Activated CD4-positive, alpha-beta T cell treated with anti-CD3 and anti-CD28 coated beads, Interleukin-2, amount 50 U/mL, for 4 hours (primary cell): ENCODE measurements around the gene AFF4.
"Not testable (repeated sequence)": the region's sequence is repeated elsewhere in the genome, so short reads cannot be mapped to it uniquely, and the experiment has no call there.

Experiments
- DNase-seq, 2 experiments: peaks; one replicate each; pipeline ENCODE4 v3.0.0-alpha.2; 2020

AFF4 gene, protein sequence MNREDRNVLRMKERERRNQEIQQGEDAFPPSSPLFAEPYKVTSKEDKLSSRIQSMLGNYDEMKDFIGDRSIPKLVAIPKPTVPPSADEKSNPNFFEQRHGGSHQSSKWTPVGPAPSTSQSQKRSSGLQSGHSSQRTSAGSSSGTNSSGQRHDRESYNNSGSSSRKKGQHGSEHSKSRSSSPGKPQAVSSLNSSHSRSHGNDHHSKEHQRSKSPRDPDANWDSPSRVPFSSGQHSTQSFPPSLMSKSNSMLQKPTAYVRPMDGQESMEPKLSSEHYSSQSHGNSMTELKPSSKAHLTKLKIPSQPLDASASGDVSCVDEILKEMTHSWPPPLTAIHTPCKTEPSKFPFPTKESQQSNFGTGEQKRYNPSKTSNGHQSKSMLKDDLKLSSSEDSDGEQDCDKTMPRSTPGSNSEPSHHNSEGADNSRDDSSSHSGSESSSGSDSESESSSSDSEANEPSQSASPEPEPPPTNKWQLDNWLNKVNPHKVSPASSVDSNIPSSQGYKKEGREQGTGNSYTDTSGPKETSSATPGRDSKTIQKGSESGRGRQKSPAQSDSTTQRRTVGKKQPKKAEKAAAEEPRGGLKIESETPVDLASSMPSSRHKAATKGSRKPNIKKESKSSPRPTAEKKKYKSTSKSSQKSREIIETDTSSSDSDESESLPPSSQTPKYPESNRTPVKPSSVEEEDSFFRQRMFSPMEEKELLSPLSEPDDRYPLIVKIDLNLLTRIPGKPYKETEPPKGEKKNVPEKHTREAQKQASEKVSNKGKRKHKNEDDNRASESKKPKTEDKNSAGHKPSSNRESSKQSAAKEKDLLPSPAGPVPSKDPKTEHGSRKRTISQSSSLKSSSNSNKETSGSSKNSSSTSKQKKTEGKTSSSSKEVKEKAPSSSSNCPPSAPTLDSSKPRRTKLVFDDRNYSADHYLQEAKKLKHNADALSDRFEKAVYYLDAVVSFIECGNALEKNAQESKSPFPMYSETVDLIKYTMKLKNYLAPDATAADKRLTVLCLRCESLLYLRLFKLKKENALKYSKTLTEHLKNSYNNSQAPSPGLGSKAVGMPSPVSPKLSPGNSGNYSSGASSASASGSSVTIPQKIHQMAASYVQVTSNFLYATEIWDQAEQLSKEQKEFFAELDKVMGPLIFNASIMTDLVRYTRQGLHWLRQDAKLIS

DNA sequence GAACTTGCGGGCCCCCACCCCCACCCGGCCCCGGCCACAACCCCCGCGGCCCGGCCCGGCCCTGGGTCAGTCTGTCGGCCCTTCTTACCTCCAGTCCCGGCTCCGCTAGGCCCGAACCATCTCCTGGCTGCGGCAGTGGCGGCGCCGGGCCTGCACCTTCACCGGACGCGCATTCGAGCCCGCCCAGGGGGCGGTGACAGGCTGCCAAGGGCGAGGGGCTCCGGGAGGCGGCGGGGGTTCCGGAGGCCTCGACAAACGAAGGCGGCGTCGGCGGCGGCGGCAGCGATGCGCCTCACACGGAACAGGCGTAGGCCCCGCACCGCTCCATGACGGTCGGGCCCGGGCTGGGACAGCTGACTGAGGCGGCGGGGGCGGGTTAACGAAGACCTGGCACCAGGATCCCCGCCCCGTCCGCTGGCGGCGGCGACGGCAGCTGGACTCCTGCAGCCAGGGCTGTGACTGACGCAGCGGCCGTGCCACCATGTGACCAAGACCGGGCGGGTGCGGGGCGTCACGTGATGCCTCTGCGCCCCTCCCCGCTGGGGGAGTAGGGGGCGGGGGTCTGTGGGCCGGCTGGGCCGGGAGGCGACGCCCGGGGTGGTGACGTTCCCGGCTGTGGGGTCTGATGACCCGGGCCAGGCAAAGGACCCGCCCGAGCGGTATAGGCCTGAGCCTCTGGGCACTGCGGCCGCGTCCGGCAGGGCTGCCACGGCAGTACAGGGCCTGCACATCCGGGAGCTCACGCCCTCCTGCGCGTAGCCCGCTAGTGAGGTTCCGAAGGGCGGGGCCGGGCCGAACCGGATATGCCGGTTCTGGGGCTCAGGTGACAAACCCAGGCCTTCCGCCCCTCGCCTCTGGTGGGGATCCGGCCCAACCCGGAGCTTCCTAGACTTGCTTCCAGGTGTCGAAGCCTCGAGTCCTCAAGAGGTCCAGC lies at the start of gene AFF4:
AFF4 (minus strand) TSS at position 464 of the 934 bp plus-strand sequence. CDS start 26,445 bp downstream, outside the sequence.
- peak; percentile 72 to 77 for DNase-seq

DNA sequence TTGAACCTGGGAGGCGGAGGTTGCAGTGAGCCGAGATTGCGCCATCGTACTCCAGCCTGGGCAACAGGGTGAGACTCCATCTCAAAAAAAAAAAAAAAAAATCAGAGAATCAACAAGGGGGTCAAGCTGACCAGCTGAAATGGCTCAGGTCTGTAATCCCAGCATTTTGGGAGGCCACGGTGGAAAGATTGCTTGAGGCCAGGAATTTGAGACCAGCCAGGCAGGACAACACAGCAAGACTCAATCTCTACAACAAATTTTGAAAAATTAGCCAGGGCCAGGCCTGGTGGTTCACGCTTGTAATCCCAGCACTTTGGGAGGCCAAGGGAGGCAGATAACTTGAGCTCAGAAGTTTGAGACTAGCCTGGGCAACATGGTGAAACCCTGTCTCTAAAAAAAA lies 45.0 kb upstream of the AFF4 start:
- not testable (repeated sequence) for DNase-seq

DNA sequence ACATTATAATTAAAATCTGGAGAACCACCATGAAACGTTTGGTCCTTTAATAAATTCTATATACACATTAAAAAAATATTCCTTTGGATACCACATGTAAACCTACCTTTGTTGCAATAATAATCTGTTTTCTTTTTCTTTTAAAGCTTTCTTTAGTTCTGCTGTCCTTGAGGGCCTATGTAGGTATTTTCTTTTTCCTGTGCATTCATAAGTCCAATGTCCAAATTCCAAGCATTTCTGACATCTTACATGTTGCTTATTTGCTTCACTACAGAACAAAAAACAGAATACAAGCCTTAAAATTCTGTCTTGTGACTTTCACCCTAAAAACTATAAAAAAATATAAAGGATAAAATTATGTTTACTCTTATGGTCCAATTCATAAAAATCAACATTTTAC lies 43.2 kb upstream of the AFF4 start:
- DNase-seq: no peak

DNA sequence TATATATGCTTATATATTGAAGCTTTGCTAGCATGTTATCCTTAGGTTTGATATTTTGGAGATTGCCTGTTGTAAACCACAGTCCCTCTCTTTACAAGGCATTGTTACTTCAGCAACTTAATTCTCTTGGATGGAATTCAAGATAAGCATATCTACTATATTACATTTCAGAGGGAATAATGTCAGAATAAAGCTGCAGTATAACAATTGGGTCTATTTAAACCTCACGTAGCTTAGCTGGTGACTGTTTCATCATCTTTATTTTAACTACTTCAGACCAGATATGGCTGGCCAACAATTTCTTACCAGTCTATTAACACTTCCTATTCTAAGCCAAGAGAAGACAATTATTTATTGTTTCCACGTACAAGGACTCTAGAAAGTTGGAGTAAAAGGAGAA lies 35.8 kb upstream of the AFF4 start:
- DNase-seq: no peak

DNA sequence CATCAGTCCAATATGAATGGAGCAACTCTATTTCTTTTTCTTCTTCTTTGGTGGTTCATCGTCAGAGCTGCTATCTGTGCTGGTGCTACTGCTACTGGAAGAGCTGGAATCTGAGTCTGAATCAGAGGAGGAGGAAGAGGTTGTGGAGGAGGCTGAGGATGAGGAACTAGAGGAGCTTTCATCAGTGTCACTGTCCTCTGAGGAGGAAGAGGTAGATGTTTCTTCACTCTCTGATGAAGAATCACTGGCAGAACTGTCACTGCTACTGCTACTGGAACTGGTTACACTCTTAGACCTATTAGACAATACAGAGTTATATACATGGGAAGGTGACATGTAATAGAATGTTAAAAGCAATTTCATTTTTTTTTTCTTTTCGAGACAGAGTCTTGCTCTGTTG lies 35.1 kb upstream of the AFF4 start:
- no peak for DNase-seq

DNA sequence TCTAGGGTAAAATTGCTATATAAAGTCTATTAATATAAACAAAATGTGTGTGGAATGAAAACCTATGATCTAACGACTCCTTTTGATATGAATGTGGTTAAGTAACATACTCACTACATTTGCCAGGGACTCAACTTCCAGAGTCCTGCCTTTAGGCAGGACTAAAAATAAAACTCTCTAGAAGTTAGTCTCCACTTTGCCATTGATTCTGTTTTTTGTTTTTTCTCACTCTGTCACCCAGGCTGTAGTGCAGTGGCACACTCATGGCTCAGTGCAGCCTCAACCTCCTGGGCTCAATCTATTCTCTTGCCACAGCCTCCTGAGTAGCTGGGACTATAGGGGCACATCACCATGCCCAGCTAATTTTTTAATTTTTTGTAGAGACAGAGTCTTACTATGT lies 32.9 kb upstream of the AFF4 start:
- no peak for DNase-seq

DNA sequence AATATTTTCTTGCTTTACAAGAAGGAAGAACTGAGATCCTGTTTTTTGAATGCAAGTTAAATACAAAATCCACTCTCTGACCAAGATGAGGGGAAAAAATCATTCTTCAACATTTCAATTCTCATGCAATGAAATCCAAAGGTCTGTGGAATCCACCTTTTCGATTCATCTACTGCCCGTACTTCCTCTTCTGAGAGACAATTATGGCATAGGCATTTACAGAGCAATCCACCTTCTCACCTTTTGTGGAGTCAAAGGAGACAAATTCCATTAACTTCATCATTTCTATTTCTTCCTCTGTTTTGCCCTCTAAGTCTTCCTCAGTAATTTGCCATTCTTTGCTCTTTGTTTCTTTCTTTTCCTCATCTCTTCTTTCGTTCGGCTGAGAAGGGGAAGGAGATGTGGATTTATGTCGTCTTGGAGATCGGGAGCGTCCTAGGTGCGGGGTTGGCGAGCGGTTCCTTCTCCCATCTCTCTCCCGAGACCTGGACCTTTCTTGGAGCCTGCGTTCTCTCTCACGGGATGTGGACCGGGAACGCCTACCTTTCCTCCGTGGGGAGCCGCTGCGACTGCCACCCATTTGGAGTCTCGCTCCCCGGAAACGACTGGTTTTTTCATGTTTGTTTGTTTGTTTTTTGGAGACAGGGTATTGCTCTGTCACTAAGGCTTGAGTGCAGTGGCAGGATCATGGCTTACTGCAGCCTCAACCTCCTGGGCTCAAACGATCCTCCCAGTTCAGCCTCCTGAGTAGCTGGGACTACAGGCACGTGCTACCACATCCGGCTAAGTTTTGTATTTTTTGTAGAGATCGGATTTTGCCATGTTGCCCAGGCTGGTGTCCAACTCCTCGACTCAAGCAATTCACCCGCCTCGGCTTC lies 24.3 kb upstream of the AFF4 start:
- no peak for DNase-seq

DNA sequence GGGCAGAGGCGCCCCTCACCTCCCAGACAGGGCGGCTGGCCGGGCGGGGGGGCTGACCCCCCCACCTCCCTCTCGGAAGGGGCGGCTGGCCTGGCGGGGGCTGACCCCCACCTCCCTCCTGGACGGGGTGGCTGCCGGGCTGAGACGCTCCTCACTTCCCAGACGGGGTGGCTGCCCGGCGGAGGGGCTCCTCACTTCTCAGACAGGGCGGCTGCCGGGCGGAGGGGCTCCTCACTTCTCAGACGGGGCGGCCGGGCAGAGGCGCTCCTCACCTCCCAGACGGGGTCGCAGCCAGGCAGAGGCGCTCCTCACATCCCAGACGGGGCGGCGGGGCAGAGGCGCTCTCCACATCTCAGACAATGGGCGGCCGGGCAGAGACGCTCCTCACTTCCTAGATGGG lies 19.5 kb upstream of the AFF4 start:
- not testable (repeated sequence) for DNase-seq

DNA sequence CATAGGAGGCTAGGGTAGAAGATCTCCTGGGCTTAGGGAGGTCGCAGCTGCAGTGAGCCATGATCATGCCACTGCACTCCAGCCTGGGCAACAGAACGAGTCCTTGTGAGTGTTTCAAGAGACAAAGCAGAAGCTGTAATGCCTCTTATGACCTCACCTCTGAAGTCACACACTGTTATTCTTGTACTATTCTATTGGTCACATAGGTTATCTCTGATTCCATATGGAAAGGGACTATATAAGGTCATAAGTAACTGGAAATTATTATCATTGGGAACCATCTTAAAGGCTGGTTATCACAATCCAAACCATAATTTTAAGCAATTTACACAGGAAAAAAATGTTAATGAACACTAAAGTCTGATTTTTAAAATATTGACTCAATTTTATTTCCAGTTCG lies 17.9 kb upstream of the AFF4 start:
- DNase-seq: no peak

DNA sequence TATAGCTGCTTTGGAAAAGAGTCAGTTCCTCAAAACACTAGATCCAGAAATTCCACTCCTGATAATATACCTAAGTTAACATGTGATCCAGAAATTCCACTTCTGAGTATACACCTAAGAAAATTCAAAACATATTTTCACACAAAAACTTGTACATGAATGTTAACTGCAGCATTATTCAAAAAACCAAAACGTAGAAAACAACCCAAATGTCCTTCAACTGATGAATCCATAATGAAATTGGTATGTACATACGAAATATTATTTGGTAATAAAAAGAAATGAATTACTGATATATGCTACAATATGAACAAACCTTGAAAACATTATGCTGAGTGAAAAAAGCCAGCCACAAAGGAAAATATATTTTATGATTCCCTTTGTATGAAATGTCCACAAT lies 16.5 kb upstream of the AFF4 start:
- no peak for DNase-seq

DNA sequence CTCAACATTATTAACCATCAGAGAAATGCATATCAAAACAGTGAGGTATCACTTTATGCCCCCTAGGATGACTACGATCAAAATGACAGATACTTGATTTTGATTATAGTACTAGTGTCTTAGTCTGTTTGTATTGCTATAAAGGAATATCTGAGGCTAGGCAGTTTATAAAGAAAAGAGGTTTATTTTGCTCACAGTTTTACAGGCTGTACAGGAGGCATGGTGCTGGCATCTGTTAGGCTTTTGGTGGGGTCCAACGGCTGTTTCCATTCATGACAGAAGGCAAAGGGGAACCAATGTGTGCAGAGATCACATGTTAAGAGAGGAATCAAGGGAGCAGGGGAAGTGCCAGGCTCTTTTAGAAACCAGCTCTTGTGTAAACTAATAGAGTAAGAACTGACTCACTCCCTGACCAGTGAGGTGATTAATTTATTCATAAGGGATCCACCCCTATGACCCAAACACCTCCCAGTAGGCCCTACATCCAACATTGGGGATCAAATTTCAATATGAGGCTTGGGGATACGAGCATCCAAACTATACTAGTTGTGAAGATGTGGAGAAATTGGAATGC lies 16.0 kb upstream of the AFF4 start:
- DNase-seq: no peak

DNA sequence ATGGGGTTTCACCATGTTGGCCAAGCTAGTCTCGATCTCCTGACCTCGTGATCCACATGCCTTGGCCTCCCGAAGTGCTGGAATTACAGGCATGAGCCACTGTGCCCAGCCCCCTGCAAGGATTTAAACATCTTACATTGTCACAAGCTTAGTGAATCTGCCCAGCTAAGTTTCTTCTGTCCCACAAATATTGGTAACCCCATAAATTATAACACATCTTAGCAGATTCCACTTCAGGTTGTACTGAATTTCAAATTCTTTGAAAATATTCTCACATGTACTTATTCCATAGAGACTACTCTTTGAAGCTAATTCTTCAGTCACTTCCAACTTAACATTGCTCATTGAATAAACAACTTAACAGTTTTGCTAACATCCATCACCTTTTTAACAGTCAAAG lies 13.4 kb upstream of the AFF4 start:
- no peak for DNase-seq

DNA sequence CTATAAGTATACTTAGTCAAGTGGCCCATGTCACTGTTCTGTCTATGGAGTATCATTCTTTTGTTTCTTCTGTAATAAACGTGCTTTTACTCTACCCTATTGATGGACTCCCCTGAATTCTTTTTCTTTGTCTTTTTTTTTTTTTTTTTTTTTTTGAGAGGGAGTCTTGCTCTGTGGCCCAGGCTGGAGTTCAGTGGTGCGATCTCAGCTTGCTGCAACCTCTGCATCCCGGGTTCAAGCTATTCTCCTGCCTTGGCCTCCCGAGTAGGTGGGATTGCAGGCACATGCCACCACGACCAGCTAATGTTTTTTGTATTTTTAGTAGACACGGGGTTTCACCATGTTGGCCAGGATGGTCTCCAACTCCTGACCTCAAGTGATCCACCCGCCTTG lies 9.0 kb upstream of the AFF4 start:
- not testable (repeated sequence) for DNase-seq

DNA sequence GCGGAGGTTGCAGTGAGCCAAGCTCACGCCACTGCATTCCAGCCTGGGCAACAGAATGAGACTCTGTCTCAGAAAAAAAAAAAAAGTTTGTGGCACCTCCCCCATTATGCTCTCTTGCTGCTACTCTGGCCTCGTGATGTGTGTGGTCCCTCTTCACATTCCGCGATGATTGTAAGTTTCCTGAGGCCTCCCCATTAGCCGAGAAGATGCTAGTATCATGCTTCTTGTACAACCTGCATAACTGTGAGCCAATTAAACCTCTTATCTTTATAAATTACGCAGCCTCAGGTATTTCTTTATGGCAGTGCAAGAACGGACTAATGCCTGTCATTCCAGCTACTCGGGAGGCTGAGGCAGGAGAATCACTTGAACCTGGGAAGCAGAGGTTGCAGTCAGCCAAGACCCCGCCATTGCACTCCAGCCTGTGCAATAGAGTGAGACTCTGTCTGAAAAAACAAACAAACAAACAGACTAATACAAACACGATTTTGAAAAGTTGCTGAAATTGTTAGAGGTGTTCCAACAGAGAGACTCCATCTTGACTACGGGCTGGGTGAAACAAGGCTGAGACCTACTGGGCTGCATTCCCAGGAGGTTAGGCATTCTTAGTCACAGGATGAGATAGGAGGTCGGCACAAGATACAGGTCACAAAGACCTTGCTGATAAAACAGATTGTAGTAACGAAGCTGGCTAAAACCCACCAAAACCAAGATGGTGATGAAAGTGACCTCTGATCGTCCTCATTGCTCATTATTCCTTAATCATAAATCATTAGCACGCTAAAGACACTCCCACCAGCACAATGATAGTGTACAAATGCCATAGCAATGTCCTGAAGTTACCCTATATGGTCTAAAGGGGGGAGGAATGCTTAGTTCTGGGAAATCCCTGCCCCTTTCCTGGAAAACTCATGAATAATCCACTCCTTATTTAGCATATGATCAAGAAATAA lies 8.3 kb upstream of the AFF4 start:
- no peak for DNase-seq

DNA sequence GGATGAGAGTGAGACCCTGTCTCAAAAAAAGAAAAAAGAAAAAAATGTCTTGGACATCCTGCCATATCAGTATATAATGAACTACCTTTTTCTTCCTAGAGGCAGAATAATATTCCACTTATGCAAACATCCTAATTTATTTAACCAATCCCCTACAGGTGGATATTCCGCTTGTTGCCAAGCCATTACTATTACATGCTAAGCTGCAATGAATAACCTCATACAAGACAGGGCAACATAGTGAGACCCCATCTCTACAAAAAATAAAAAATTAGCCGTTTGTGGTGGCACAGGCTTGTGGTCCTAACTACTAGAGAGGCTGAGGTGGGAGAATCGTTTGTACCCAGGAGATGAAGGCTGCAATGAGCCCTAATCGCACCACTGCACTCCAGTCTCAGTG lies 1.7 kb upstream of the AFF4 start:
- DNase-seq: no peak

DNA sequence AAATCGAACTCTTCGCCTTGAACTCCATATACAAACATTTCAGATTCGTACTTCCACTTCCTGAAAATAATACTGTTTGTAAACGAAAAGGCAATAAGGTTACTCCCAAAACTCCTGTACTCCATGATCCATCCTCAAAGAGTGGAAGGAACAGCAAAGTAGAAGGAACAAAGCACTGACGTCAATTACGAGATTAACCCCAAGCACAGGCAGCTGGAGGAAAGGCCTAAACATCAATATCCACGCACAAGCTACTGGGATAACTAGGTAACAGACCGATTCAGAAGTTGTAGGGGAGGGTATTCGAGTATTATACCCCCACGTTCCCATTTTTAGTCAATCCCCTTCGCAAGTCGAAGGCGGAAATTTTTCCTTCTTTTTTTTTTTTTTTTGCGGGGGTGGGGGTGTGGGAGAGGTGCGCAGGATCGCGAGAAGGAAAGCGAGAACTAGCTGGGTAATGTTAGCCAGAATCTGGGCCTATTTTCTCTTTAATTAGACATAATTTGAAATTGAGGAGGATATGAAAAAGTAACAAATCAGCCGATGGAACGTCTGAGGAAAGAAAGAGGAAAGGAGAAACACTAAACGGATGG lies 909 bp downstream of the AFF4 start:
- no peak for DNase-seq

DNA sequence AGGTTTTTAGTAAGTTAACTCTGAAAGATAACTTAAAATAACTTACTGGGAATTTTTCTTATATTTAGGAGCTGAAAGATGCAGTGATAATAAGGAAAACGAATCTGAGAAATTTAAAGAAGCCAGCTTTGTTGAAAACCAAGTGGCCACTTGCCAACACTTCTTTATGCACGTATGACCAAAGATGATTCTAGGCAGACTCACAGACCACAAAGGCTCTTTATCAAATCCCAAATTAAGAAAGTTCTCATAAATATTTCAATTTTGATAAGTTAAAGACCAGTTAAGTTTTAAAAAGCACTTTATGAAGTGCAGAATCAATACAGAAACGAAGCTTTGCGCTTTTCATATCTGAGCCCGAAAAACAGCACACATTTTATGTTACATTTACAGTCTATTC lies 1.5 kb downstream of the AFF4 start:
- no peak for DNase-seq

DNA sequence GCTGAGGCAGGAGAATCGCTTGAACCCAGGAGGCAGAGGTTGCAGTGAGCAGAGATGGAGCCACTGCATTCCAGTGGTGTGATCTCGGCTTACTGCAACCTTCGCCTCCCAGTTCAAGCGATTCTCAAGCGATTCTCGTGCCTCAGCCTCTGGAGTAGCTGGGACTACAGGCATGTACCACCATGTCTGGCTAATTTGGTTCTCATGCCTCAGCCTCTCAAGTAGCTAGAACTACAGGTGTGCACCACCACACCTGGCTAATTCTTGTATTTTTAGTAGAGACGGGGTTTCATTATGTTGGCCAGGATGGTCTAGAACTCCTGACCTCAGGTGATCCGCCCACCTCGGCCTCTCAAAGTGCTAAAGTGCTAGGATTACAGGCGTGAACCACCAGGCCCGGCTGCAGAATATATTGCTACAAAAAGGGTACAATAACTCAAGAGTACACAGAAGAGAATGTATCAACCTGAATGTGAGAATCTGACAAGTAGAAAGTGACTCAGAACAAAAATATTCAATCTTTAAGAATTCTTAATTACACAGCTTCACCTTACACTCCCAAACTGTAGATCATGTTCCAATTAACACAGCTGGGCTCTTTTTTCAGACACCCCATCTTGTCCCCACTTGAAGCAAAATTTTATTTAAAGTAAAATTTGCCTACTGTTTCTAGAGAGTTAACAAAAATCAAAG lies 2.2 kb downstream of the AFF4 start:
- not testable (repeated sequence) for DNase-seq
